GM21723 (cell line): ENCODE measurements around the gene ENO3.
"Not testable (repeated sequence)": the region's sequence is repeated elsewhere in the genome, so short reads cannot be mapped to it uniquely, and the experiment has no call there.

Experiments used
- ATAC-seq: cut with Tn5 transposase; IDR thresholded peaks from one replicate; pipeline ENCODE4 v1.9.1; 2021; ENCODE audit warnings: mild to moderate bottlenecking, moderate library complexity; ENCODE audit not compliant: unreplicated experiment

ENO3 gene

DNA sequence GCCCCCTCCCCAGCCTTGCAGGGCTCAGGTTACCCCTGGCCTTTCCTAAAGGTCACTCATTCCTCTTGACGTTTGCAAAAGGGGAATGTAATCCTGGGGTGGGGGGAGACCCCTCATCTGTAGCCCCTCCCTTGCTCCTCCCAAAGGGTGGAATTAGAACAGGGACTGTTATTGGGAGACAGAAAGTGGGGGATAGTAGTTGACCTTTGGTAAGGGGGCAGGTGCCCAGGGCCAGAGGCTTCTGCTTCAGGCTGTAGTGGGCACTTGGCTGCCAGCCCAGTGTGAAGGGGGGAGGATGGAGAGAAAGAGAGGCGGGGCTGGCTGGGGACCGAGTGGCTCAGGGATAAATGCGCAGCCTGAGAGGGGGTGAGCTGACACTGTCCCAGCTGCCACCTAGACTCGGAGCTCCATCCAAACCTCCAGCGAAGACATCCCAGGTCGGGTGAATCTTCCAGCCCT, at the start of gene ENO3:
TSS of gene ENO3 (plus strand) at position 374 of the 459 bp plus-strand sequence. CDS start 711 bp downstream, outside the sequence.
- no peak for ATAC-seq

DNA sequence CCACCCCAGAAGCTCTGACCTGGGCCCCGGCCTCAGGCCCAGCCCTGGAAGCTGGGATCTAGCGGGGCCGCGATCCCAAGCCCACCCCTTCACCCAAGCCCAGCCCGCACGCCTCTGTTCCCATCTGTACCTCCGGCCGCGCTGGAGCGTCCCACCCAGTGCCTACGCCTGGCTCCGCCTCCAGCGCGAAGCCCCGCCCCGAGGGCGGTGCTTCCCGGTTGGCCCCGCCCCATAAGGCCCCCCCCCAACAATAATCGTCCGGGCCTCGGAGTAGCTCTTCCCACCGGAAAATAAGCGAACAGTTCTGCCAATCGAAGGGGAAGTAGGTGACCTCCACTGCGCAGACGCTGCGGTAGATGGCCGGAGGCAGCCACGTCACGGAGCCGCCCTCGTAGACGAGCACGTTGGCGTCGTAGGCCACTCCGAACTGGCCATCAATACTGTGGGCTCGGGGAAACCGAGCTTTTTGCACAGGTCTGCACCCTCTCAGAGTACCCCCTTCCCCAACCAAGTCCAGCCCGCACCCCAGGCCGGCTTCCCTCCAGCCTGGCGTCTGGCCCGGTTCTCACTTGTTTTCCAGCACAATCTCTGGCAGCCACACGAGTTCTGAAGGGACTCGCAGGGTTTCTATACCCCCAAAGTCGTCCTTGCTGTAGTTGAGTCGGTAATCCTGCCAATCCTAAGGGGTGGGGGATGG, 49.1 kb upstream of the ENO3 start:
- no peak for ATAC-seq

DNA sequence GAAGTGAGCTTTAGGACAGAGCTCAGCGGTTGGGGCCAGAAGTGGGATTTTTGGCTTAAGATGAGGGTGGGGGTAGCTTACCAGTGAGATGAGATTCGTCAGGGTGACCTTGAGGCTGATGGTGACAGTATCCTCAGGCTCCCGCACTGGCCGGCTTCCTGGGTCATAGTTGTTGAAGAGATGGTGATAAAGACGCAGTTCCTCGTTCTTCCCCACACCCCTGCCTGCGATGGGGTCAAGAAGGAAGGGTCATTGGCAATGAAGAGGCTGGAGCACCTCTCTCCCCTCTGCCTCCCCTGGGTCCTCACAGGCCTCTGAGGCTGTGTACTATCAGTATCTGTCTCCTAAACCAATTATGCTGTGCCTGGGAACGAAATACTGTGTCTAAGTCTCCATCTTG, 48.4 kb upstream of the ENO3 start:
- no peak for ATAC-seq

DNA sequence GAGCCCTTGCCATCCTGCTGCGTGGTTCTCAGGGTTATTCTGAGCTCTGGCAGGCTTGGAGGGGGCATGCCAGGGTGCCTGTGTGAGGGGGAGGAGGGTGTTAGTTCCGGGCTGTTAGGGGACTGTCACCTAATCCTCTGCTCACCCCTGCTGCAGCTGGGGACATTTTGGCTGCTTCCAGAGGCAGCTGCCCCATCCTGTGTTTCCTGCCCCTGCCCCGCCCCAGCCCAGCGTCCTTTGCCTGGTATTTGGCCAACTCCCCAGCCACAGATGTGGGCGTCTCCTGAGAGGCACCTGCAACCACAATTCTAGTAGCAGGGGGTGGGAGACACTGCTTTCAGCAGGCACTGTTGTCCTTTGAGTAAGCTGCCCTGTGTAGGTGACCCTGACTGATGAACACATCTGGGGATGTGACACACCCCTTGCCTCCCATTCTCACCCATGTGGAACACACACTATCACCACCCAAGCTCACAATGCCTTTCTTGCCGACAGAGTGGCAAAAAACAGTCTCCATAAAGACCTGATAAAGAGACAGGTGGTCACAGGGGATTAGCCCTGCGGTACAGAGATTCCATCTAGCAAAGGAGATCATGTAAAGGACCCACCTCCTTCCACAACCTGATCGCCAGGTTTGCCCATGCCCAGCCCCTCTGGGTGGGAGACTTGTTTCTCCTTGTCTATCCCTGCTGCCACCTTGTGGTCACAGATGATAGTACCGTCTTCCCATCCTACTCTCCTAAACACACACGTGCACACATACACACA, 47.7 kb upstream of the ENO3 start, which contains the start of gene CHRNE:
TSS of gene CHRNE (minus strand) at position 48 of the 768 bp plus-strand sequence. CDS start at position 13, 35 bp downstream.
- peak; percentile 43 for ATAC-seq

DNA sequence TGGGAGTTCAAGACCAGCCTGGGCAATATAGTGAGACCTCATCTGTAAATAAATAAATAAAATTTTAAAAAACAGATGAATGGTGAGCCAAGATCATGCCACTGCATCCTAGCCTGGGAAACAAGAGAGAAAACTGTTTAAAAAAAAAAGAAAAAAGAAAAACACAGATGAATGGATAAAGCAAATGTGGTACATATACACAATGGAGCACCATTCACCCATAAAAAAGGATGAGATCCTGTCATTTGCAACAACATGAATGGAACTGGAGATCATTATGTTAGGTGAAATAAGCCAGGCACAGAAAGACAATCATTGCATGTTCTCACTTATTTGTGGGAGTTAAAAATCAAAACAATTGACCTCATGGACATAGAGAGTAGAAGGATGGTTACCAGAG, 44.3 kb upstream of the ENO3 start:
- not testable (repeated sequence) for ATAC-seq

DNA sequence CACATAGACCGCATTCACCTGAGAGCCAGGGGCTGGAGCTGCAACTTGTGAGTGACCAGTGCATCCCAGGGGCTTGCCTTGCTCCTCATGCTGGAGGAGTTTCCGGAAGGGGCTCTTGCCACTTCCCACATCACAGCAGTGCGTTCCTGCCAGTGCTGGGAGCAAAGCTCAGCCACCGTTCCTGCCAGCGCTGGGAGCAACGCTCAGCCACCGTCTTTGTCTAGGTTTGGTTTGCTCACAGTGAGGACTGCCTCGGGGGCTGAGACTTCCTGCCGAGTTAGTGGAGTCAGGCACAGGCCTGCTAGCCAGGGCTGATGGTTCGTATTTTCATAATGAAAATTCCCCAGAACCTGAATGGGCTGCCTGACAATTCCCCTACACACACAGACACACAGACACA, 42.6 kb upstream of the ENO3 start:
- no peak for ATAC-seq

DNA sequence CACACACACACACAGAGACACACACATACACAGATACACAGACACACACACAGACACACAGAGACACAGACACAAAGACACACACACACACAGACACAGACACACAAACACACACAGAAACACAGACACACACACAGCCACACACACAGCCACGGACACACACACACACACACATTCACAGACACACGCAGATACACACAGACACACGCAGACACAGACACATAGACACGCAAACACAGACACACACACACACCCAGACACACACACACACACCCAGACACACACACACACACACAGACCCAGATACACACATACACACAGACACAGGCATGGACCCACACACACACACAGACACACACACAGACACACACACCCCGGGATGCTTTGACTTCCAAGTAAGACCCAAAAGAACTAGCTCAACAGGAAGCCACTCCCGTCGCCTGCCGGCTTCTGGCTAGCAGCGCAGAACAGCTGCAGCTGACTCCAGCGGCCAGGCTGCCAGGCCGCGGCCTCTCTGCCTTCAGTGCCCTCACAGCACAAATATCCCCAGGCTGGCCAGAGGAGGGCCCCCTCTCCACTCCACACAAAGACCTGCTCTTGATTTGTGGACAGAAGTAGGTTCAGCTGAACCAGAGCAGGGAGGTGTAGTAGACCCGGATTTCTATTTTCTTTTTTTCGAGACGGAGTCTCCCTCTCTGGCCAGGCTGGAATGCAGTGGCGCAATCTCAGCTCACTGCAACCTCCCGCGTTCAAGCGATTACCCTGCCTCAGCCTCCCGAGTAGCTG, 42.0 kb upstream of the ENO3 start:
- no peak for ATAC-seq

DNA sequence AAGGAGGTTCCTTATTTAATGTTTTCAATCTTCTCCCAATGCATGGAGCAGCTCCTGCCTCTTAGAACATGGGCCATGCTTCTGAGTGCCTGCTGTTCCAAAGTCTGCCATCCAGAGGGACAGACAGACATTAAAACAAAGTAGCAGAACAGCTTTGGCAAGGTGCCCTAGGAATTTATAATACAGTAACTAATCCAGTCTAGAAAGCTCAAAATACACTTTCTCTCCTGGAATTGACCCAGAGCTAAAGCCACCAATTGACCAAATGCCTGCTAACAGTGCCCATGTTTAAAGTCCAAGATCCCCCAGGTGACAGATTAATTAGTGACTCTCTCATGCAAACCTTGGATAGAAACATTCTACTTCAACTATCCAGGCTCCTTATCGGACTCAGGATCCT, 36.9 kb upstream of the ENO3 start:
- no peak for ATAC-seq

DNA sequence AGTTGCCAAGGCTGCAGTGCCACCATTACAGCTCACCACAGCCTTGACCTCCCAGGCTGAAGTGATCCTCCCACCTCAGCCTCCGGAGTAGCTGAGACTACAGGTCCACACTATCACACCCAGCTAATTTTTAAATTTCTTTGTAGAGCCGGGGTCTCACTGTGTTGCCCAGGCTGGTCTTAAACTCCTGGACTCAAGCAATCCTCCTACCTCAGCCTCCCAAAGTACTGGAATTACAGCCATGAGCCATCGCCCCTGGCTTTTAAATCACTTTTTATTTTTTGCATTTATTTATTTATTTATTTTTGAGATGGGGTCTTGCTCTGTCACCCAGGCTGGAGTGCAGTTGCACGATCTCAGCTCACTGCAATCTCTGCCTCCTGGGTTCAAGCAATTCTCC, 36.4 kb upstream of the ENO3 start:
- not testable (repeated sequence) for ATAC-seq

DNA sequence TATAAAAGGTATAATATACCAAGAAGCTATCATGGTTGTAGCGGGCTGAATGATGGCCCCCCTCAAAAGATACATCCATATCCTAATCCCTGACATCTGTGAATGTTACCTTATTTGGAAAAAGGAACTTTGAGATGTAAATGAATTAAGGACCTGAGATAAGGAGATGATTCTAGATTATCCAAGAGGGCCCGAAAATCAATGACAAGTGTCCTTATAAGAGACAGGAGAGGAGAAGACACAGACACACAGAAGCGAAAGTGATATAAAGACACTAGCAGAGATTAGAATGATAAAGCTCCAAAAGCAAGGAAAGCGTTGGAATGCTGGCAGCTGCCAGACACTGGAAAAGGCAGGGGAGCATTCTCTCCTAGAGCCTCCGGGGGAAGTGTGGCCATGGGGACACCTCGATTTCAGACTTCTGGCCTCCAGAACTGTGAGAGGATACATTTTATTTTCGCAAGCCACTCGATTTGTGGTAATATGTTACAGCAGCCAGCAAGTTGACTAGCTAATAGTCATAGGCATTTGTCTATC, 31.3 kb upstream of the ENO3 start:
- ATAC-seq, result no peak

DNA sequence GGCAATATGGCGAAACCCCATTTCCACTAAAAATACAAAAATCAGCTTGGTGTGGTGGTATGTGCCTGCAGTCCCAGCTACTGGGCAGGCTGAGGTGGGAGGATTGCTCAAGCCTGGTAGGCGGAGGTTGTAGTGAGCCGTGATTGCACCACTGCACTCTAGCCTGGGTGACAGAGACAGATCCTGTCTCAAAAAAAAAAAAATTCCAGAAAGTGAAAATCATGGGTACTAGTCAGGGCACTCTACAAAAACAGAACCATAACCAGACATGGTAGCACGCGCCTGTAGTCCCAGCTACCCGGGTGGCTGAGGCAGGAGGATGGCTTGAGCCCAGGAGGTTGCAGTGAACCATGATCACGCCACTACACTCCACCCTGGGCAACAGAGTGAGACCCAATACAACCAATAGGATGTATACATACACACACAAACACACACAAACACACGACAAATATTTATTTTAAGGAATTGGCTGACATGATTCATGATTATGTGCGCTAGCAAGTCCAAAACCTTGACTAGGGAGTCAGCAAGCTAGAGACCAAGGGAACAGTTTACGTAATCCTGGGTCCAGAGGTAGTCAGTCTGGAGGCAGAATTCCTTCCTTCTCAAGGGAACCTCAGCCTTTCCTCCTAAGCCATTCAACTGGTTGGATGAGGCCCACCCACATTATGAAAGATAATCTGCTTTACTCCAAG, 30.4 kb upstream of the ENO3 start:
- ATAC-seq, result no peak

DNA sequence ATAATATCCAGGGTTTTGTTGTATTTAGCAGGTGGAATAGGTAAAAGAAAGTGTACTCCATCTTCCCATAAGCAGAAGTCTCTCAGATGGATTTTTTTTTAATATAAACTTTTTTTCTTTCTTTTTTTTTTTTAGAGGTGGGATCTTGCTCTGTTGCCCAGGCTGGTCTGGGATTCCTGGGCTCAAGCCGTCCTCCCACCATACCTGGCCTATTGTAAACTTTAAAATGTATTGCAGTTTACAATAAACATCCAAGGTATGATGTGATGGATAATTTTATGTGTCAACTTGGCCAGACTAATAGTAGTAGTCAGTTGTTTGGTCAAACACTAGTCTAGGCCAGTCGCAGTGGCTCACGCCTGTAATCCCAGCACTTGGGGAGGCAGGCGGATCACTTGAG, 29.6 kb upstream of the ENO3 start:
- ATAC-seq, result no peak

DNA sequence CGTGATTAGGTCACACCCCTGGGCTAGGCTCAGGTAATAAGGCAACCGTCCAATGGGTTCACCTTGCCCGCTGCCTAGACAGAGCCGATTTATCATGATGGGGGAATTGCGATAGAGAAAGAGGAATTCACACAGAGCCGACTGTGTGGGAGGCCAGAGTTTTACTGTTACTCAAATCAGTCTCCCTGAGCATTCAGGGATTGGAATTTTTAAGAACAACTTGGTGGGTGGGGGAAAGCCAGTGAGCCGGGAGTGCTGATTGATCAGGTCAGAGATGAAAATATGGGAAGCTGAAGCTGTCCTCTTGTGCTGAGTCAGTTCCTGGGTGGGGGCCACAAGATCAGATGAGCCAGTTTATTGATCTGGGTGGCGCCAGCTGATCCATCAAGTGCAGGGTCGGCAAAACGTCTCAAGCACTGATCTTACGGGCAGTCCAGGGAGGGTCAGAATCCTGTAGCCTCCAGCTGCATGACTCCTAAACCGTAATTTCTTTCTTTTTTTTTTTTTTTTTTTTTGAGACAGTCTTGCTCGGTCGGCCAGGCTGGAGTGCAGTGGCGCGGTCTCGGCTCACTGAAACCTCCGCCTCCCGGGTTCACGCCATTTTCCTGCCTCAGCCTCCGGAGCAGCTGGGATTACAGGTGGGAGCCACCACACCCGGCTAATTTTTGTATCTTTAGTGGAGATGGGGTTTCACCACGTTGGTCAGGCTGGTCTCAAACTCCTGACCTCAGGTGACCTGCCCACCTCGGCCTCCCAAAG, 24.2 kb upstream of the ENO3 start:
- not testable (repeated sequence) for ATAC-seq

DNA sequence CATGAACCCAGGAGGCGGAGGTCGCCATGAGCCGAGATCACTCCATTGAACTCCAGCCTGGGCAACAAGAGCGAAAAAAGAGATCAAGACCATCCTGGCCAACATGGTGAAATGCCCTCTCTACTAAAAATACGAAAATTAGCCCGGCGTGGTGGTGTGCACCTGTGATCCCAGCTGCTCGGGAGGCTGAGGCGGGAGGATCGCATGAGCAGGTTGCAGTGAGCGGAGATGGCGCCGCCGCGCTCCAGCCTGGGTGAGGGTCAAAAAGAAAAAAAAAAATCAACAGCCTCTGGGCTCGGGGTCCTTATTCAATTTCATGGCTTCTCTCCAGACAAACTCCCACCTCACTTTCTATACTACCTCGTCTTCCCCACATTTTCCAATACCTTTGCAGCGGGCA, 22.0 kb upstream of the ENO3 start:
- ATAC-seq, result no peak

DNA sequence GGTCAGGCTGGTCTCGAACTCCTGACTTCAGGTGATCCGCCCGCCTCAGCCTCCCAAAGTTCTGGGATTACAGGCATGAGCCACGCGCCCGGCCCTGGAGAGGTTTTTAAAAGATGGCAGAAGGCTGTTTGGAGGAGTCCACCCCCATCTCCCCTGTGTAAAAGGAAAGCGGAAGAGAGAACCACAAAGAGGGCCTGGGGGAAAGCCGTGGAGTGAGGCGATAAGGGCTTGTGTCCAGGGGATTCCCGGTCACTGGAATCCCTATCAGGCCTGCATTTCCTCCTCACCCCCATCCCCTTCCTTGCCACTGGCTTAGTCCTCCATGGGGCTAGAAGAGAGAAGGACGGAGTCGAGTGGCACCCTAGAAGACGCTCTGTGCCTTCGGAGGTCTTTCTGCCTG, 19.0 kb upstream of the ENO3 start, which contains the start of gene GP1BA:
TSS of gene GP1BA (plus strand) at position 315 of the 400 bp plus-strand sequence. CDS start 328 bp downstream, outside the sequence.
- no peak for ATAC-seq

DNA sequence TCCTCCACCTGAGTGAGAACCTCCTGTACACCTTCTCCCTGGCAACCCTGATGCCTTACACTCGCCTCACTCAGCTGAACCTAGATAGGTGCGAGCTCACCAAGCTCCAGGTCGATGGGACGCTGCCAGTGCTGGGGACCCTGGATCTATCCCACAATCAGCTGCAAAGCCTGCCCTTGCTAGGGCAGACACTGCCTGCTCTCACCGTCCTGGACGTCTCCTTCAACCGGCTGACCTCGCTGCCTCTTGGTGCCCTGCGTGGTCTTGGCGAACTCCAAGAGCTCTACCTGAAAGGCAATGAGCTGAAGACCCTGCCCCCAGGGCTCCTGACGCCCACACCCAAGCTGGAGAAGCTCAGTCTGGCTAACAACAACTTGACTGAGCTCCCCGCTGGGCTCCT, 18.2 kb upstream of the ENO3 start:
- ATAC-seq, result no peak

DNA sequence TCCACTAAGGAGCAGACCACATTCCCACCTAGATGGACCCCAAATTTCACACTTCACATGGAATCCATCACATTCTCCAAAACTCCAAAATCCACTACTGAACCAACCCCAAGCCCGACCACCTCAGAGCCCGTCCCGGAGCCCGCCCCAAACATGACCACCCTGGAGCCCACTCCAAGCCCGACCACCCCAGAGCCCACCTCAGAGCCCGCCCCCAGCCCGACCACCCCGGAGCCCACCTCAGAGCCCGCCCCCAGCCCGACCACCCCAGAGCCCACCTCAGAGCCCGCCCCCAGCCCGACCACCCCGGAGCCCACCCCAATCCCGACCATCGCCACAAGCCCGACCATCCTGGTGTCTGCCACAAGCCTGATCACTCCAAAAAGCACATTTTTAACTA, 17.3 kb upstream of the ENO3 start:
- no peak for ATAC-seq

DNA sequence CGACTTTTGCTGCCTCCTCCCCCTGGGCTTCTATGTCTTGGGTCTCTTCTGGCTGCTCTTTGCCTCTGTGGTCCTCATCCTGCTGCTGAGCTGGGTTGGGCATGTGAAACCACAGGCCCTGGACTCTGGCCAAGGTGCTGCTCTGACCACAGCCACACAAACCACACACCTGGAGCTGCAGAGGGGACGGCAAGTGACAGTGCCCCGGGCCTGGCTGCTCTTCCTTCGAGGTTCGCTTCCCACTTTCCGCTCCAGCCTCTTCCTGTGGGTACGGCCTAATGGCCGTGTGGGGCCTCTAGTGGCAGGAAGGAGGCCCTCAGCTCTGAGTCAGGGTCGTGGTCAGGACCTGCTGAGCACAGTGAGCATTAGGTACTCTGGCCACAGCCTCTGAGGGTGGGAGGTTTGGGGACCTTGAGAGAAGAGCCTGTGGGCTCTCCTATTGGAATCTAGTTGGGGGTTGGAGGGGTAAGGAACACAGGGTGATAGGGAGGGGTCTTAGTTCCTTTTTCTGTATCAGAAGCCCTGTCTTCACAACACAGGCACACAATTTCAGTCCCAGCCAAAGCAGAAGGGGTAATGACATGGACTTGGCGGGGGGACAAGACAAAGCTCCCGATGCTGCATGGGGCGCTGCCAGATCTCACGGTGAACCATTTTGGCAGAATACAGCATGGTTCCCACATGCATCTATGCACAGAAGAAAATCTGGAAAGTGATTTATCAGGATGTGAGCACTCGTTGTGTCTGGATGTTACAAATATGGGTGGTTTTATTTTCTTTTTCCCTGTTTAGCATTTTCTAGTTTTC, 16.5 kb upstream of the ENO3 start:
- no peak for ATAC-seq

DNA sequence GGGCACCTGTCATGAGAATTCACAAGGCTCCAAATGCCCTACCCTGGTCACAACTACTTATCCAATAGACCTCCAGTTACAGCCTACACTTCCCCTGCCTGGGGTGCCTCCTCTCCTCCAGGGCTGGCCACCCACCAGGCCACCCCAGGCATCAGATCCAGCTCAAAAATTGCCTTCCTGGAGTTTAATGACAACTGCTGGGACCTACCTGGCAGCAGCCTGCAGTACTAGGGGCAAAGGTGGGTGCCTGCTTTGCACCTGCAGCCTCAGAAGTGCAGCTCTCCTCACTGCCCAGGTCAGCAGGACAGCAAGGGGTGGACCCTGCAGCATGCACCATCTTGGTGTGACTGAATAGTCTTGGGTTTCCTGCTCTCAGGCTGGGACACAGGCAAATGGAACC, 15.3 kb upstream of the ENO3 start:
- no peak for ATAC-seq
